ENCODE measurements around the gene PRCD.
"Not testable (repeated sequence)": the region's sequence is repeated elsewhere in the genome, so short reads cannot be mapped to it uniquely, and the experiment has no call there.

PRCD gene

DNA sequence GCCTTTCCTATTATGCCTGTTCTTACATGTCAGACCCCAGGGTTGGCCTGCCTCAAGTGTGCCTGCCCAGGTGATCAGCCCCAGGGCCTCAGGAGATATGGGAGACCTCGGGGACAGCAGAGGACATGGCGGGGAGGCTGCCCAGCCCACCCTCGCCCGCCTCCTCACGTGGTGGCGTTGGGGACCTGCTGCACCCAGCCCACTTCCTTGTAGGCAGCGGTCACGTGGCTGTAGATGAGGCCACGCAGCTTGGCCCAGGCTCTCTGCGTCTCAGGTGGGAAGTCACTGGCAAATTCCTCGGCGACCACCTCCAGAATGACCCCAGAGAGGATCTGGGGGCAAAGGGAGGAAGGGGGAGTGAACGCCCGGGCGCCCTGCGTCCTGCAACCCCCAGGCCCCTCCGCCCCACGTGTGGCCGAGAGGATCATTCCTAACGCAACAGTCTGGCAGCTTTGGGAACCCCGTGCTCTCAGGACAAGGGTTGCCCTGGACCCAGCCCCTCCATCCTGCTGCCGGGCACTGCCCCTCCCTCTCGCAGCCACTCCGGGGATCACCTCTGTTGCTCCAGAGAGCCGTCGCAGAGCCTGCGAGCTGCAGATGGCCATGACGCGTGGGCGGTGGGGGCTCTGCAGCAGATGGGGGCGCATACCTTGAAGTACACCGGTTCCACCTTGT lies 8.9 kb upstream of the PRCD start:
- H3K27me3 ChIP-seq (ENCODE audit: insufficient read depth, low read length) = peaks cover 13% of the 10 kb centered on the region
- H3K36me3 ChIP-seq (ENCODE audit: insufficient read depth, low read depth, low read length) = no peaks in the 10 kb centered on the region
- no peak overlapping the region for H3K27ac ChIP-seq (ENCODE audit: low read length)
- no peak overlapping the region for H3K9ac ChIP-seq (ENCODE audit: low read depth, low read length)
- no peak overlapping the region for H3K4me3 ChIP-seq (ENCODE audit: low read length)
- no peaks in the 10 kb centered on the region for H3K9me3 ChIP-seq (ENCODE audit: insufficient read depth, low read depth, low read length)
- H3K4me1 ChIP-seq (ENCODE audit: insufficient read depth, low read length) = peaks cover 3% of the 10 kb centered on the region; the same call in 1 of the 2 replicates

DNA sequence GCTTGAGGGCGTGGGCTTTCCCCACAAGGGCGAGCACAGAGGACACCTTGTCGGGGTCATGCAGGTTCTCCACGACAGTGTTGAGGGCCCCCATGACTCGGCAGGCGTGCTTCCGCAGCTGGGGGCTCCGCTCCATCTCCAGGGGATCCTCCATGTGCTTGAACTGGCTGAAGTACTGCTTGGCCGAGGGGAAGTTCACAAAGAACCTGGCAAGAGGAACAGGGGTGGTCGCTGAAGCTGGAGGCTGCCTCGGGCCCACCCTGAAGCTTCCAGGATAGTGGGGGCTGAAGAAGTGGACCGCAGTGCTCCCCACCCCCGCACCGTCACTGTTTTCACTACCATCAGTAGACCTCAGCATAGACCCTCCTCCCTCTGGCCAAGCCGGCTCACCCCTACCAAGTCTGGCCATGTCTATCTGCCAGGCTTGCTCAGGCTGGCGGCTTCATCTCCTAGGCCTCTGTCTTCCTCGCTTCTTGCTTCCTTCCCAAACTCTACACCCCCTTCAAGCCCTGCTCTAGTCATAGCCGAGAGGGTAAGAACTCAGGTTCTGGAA lies 8.3 kb upstream of the PRCD start:
- no peaks in the 10 kb centered on the region for H3K9me3 ChIP-seq (ENCODE audit: insufficient read depth, low read depth, low read length)
- no peaks in the 10 kb centered on the region for H3K36me3 ChIP-seq (ENCODE audit: insufficient read depth, low read depth, low read length)
- H3K4me3 ChIP-seq (ENCODE audit: low read length) = no peak overlapping the region
- peaks cover 3% of the 10 kb centered on the region; the same call in 1 of the 2 replicates for H3K4me1 ChIP-seq (ENCODE audit: insufficient read depth, low read length)
- H3K27ac ChIP-seq (ENCODE audit: low read length) = no peak overlapping the region
- H3K9ac ChIP-seq (ENCODE audit: low read depth, low read length) = no peak overlapping the region
- H3K27me3 ChIP-seq (ENCODE audit: insufficient read depth, low read length) = peaks cover 19% of the 10 kb centered on the region

DNA sequence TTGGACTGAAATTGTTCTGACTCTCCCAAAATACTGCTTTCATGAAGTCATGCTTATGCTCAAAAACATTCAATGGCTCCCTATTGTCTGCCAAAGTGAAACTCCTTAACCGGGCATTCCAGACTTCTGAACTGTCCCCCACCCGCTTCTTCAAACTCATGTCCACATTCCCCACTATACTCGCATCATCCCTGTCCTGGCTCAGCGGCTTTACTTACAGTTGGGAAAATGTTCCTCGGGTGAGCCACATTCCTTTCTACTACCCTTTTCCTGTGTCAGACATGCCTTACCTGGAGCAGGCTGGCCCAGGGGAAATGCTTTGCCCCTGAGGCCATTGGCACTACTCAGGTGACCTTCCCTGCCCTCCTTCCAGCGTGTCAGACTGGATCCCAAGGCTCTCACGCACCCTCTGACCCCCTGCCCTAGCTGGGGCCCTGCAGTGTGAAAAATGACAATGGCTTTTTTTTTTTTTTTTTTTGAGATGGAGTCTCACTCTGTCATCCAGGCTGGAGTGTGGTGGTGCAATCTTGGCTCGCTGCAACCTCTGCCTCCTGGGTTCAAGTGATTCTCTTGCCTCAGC lies 7.7 kb upstream of the PRCD start:
- Histone ChIP-seq H3K36me3 (ENCODE audit: insufficient read depth, low read depth, low read length) (no peaks in the 10 kb centered on the region), H3K9ac (ENCODE audit: low read depth, low read length) (no peak overlapping the region), H3K4me3 (ENCODE audit: low read length) (no peak overlapping the region), H3K27ac (ENCODE audit: low read length) (no peak overlapping the region), H3K4me1 (ENCODE audit: insufficient read depth, low read length) (peaks cover 3% of the 10 kb centered on the region; the same call in 1 of the 2 replicates), H3K9me3 (ENCODE audit: insufficient read depth, low read depth, low read length) (no peaks in the 10 kb centered on the region), H3K27me3 (ENCODE audit: insufficient read depth, low read length) (peaks cover 25% of the 10 kb centered on the region)

DNA sequence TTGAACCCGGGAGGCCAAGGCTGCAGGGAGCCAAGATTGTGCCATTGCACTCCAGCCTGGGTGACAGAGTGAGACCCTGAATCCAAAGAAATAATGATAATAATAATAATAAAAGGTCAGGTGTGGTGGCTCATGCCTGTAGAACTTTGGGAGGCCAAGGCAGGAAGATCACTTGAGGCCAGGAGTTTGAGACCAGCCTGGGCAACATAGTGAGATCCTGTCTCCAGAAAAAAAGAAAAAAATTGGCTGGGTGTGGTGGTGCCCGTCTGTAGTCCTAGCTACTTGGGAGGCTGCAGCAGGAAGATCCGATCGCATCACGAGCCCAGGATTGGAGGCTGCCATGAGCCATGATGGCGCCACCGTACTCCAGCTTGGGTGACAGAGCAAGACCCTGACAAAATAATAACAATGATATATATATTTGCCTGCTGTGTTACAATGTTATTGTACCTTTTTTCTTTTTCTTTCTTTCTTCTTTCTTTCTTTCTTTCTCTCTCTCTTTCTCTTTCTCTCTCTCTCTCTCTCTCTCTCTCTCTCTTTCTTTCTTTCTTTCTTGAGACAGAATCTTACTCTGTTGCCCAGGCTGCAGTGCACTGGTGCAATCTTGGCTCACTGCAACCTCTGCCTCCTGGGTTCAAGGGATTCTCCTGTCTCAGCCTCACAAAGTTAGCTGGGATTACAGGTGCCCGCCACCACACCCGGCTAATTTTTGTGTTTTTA lies 6.0 kb upstream of the PRCD start:
- not testable (repeated sequence) for H3K4me3 ChIP-seq (ENCODE audit: low read length); H3K36me3 ChIP-seq (ENCODE audit: insufficient read depth, low read depth, low read length); H3K9me3 ChIP-seq (ENCODE audit: insufficient read depth, low read depth, low read length); H3K27ac ChIP-seq (ENCODE audit: low read length); H3K9ac ChIP-seq (ENCODE audit: low read depth, low read length); H3K4me1 ChIP-seq (ENCODE audit: insufficient read depth, low read length)
- peaks cover 40% of the 10 kb centered on the region for H3K27me3 ChIP-seq (ENCODE audit: insufficient read depth, low read length)

DNA sequence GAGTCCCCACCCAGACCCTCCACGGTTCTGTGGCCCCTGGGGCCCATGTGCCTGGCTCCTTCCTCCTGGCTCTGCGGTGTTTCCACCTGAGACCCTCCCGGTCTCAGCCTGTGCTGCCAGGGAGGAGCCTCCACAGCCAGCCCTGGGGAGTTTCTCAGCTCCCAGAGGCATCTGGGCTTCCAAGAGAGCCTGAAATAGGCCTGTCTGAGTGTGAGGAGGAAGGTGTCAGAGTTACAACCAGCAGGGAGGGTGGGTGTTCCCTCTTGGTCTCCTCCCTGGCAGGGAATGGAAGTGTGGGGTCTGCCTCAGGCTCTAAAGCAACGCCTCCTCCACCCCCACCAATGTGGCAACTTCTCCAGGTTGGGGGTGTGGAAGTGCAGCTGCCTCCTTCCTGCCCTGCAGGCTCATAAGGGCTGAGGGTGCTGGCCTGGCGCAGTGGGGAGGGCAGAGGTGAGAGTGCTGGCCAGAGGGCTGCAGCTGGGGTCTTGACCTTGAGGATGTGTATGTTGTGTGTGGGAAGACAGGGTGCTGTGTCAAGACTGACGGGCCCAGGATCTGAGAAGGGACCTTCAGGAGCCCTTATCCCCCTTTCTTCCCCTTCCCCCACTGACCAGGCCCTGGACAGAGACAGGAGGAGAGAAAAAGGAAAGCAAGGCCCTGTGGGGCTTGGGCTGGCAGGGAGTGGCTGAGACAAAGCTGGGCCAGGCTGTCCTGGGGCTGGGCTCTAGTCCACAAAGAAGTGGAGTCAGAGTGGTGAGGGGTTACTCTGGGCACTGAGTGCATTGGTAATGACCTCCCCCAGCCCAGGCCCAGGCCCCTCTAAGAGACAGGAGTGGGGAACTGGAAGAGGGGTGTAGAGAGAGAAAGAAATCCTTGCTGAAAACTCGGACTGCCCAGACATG lies 4.8 kb upstream of the PRCD start:
- no peak overlapping the region for H3K27ac ChIP-seq (ENCODE audit: low read length)

DNA sequence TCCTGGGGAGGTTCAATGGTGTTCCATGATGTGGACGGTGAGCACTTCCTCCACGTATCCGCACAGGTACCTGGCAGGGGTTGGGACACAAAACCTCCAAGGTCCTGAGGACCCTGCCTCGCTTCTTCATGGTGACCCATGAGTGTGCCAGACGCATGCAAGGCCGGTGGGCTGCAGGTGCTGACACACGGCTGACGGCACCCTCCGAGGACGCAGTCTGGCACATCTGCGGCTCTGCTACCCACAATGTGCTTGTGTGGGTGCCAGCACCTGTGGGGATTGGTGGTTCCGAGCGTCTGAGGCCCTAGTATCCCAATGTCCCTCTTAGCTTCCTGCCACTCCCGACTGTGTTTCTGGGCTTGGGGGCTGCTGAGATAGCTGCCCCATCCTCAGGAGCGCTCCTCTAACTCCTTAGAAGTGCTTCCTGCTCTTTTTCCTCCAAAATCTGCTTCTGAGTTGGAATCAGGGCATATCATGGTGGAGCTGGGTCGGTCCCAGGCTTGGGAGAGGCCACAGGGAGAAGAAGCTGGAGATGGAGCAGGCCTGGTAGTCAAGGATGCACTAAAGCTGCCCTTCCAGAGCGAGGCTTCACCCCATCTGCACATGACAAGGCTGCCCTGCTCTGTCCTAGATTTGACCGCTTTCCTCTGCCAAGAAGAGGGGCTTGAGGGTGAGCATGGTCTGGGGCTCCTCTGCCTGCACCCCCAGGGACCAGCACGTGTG lies 3.9 kb upstream of the PRCD start:
- Histone ChIP-seq H3K4me1 (ENCODE audit: insufficient read depth, low read length) (peaks cover 4% of the 10 kb centered on the region; the same call in 1 of the 2 replicates), H3K9ac (ENCODE audit: low read depth, low read length) (no peak overlapping the region), H3K27ac (ENCODE audit: low read length) (no peak overlapping the region)

More for the DNA sequence above, 4.8 kb upstream of the PRCD start:
- Histone ChIP-seq H3K9ac (ENCODE audit: low read depth, low read length) (no peak overlapping the region), H3K36me3 (ENCODE audit: insufficient read depth, low read depth, low read length) (no peaks in the 10 kb centered on the region), H3K9me3 (ENCODE audit: insufficient read depth, low read depth, low read length) (no peaks in the 10 kb centered on the region), H3K27me3 (ENCODE audit: insufficient read depth, low read length) (peaks cover 53% of the 10 kb centered on the region), H3K4me1 (ENCODE audit: insufficient read depth, low read length) (no peaks in the 10 kb centered on the region), H3K4me3 (ENCODE audit: low read length) (no peak overlapping the region)

DNA sequence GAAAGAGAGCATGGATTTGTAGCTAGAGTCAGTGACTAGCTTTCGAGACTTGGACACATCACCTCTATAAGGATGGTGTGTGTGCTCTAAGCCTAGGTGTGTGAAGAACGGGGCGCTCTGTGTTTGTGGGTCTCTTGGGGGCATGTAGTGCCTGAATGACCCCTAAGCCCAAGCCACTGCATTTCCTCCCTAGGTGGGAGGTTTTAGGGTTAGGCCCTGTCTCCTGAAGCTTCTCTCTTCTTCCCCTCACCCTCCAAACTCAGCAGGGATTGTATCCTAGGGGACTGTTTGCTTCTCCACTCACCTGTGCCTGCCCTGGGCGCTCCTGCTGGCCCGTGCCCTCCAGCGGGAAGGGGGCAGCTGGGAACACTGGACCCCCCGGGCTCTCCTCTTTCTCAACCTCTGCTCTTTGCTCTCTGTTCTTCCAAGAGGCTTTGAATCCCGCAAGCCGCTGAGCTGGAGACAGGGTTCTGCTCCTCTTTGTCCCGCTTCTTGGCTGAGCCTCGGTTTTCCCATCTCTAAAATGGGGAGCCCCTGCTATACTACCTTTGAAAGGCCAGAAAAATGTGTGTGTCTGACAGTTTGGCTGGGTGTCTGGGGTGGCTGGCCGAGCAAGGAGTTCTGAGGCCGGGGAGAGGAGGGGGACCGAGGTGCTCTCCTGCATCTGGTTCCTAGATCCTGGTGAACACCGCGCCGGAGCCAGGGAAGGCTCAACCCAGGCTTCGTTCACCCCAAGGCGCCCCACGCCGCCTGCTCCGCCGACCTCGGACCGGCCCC lies 3.1 kb upstream of the PRCD start:
- Histone ChIP-seq H3K9me3 (ENCODE audit: insufficient read depth, low read depth, low read length) (no peaks in the 10 kb centered on the region), H3K27ac (ENCODE audit: low read length) (no peak overlapping the region), H3K4me1 (ENCODE audit: insufficient read depth, low read length) (peaks cover 11% of the 10 kb centered on the region; the same call in 1 of the 2 replicates), H3K4me3 (ENCODE audit: low read length) (peak overlapping the region; percentile 60), H3K27me3 (ENCODE audit: insufficient read depth, low read length) (peaks cover 57% of the 10 kb centered on the region), H3K36me3 (ENCODE audit: insufficient read depth, low read depth, low read length) (no peaks in the 10 kb centered on the region), H3K9ac (ENCODE audit: low read depth, low read length) (no peak overlapping the region)

More for the DNA sequence above, 3.9 kb upstream of the PRCD start:
- Histone ChIP-seq H3K36me3 (ENCODE audit: insufficient read depth, low read depth, low read length) (no peaks in the 10 kb centered on the region), H3K27me3 (ENCODE audit: insufficient read depth, low read length) (peaks cover 57% of the 10 kb centered on the region), H3K4me3 (ENCODE audit: low read length) (no peak overlapping the region), H3K9me3 (ENCODE audit: insufficient read depth, low read depth, low read length) (no peaks in the 10 kb centered on the region)

DNA sequence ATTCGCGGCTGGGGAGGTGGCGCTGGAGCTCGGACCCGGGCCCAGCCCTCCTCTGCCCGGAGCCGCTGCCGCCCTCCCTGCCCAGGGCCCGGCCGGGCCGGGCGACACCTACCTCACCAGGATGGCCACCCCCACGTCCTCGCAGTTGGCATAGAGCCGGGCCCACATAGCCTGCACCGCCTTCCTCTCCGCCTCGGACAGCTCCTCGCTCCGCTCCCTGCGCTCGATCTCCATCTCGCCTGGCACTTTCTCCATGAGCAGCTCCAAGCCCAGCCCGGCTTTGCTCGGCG lies 2.6 kb upstream of the PRCD start:
- Histone ChIP-seq H3K36me3 (ENCODE audit: insufficient read depth, low read depth, low read length) (no peaks in the 10 kb centered on the region), H3K4me1 (ENCODE audit: insufficient read depth, low read length) (peaks cover 12% of the 10 kb centered on the region; the same call in 1 of the 2 replicates), H3K27ac (ENCODE audit: low read length) (no peak overlapping the region), H3K4me3 (ENCODE audit: low read length) (peak overlapping the region; percentile 60), H3K27me3 (ENCODE audit: insufficient read depth, low read length) (peaks cover 57% of the 10 kb centered on the region), H3K9me3 (ENCODE audit: insufficient read depth, low read depth, low read length) (no peaks in the 10 kb centered on the region), H3K9ac (ENCODE audit: low read depth, low read length) (no peak overlapping the region)

DNA sequence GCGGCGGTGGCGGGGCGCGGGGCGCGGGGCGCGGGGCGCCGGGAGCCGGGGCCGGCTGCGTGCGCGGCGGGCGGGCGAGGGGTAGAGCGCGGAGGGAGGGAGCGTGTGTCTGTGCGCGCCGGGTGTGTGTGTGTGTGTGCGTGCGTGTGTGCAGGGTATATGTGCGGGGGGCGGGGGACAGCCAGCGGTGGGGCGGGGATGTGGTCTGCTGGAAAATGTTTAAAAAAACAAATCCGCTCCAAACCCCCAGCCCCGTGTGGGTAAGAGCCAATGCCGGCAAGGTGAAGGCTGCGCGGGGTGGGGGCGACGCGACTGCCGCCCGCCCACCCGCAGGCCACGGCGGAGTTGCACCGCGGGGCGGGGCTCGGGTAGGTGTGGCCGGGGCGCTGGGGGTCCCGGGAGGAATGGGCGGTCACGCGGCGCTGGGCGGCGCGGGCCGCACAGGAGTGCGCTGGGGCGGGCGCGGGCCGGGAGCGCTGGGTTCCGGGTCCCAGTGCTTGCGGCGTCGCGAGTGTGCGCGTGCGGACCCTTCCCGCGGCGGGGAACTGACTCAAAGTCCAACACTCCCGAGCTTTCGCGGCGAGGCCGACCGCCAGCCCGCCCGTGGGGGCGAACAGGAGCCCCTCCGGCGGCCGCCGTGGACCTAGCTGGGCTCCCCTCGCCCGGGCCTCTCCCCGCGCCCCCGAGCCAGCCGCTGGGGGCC lies 2.1 kb upstream of the PRCD start, which contains the start of gene CYGB:
Gene CYGB, minus strand, starts transcription at position 132 of the 703 bp plus-strand sequence. CDS start 167 bp downstream, outside the sequence.
- H3K36me3 ChIP-seq (ENCODE audit: insufficient read depth, low read depth, low read length) = no peaks in the 10 kb centered on the region
- peaks cover 12% of the 10 kb centered on the region; the same call in 1 of the 2 replicates for H3K4me1 ChIP-seq (ENCODE audit: insufficient read depth, low read length)
- no peak within 1 kb of the TSS for H3K9ac ChIP-seq (ENCODE audit: low read depth, low read length)
- H3K27ac ChIP-seq (ENCODE audit: low read length) = no peak within 1 kb of the TSS
- H3K27me3 ChIP-seq (ENCODE audit: insufficient read depth, low read length) = peaks cover 57% of the 10 kb centered on the region
- peak within 1 kb of the TSS; percentile 60 for H3K4me3 ChIP-seq (ENCODE audit: low read length)
- no peaks in the 10 kb centered on the region for H3K9me3 ChIP-seq (ENCODE audit: insufficient read depth, low read depth, low read length)
